NB4 (cell line): ENCODE results near the gene DNAH8.

Source experiments
- DNase-seq: peaks from one replicate; pipeline ENCODE4 v3.0.0; 2010; ENCODE audit warnings: low read depth
- H3K4me3 ChIP-seq: one replicate; pipeline ENCODE4 v1.5.1; 2011; ENCODE audit warnings: mild to moderate bottlenecking, low read depth, low read length, moderate library complexity
- CTCF ChIP-seq: IDR thresholded peaks from one replicate; pipeline ENCODE4 v1.5.1; 2012; ENCODE audit warnings: low read depth, low read length
- MAX ChIP-seq: IDR thresholded peaks from 2 replicates; pipeline ENCODE4 v1.6.1; 2011; ENCODE audit warnings: low read depth, low read length
- MYC ChIP-seq: IDR thresholded peaks from 2 replicates; pipeline ENCODE4 v1.6.1; 2011; ENCODE audit warnings: low read depth, low read length
- POLR2A ChIP-seq: IDR thresholded peaks from 2 replicates; pipeline ENCODE4 v1.6.1; 2011; ENCODE audit warnings: mild to moderate bottlenecking; ENCODE audit not compliant: insufficient read length; ENCODE audit errors: extremely low read depth

Gene DNAH8

DNA sequence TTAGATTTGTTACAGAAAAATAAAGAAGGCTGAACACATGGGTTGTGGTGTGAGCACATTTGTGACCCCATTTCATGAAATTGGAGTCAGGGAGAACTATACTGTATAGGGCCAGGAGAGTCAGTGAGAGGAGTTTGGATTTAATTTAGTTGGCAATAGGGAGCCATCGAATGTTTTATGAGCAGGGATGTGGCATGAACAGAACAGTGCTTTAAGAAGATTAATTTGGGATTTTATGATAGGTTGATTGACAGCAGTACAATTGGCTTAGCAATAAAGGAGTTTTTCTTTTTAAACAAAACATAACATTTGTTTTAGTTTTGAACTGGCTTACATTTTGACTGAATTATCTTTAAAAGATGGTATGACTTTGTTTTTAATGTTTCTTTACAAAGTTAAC lies 227.9 kb downstream of the DNAH8 start:
- no peak overlapping the region for H3K4me3 ChIP-seq
- TF ChIP-seq MAX (no peak), CTCF (no peak), MYC (no peak), POLR2A (no peak)
- DNase-seq, result no peak

DNA sequence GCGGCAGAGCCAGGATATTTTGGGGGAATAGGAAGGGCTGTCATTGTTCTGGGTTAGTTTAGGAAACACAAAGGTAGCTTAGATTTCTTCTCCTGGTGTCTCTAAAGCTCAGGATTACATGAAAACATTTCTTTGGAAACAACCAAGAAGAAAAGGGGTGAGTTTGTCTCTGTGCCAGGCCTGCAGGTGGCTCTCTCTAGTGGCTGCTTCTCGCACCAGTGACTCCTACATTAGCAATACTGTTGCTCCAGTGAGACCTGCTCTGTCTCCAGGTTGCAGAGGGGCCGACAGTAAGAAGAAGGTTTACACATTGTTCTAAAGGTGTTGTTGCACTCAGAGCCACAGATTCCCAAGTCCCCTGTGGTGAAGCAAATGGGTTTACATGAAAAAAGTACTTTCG lies 228.9 kb downstream of the DNAH8 start:
- no peak for DNase-seq
- TF ChIP-seq POLR2A, result no peak
- TF ChIP-seq CTCF, result peak; percentile 10
- no peak for TF ChIP-seq MYC
- H3K4me3 ChIP-seq, result no peak overlapping the region

DNA sequence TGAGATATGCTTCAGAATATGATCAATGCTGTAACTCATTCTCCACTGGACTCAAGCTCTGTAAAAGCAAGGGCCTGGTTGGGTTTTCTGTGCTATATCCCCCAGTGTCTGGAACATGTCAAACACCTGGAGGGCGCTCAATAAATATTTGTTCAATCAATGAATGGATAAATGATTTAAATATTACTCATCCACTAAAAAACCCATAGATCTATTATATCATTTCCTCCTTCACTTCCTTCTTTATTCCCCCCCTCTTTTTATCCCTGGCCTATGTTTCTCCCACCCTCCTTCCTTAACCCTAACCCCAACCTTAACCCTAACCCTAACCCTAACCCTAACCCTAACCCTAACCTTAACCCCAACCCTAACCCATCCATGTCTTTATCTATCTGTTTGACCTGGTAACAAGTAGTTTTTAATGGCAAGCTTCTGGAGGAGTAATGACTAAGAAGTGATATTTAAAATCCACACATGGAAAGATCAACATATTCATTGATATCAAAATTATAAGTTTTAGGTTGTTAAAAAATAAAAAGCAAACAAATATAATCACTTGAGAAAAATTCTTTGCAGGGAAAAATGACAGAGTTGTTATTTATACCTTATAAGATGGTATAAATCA lies 229.7 kb downstream of the DNAH8 start:
- TF ChIP-seq POLR2A (no peak), MAX (no peak), CTCF (no peak), MYC (no peak)
- no peak overlapping the region for H3K4me3 ChIP-seq
- DNase-seq, result no peak

- no peak for DNase-seq
- no peak overlapping the region for H3K4me3 ChIP-seq
- TF ChIP-seq POLR2A, result no peak
- TF ChIP-seq MYC, result no peak
- TF ChIP-seq CTCF, result no peak
- no peak for TF ChIP-seq MAX
Measured at GRCh38 chr6:38955861-38956260, 240.8 kb downstream of the DNAH8 start.

DNA sequence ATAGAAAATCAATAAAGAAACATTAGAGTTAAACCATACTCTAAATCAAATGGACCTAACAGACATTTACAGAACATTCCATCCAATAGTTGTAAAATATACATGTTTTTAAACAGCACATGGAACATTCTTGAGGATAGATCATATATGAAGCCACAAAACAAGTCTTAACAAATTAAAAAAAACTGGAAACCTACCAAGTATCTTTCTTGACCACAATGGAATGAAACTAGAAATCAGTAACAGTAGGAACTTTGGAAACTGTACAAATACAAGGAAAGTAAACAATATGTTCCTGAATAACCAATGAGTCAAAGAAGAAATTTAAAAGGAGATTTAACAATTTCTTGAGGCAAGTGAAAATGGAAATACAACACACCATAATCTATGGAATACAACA lies 242.3 kb downstream of the DNAH8 start:
- no peak for DNase-seq
- H3K4me3 ChIP-seq, result no peak overlapping the region
- no peak for TF ChIP-seq MAX

DNA sequence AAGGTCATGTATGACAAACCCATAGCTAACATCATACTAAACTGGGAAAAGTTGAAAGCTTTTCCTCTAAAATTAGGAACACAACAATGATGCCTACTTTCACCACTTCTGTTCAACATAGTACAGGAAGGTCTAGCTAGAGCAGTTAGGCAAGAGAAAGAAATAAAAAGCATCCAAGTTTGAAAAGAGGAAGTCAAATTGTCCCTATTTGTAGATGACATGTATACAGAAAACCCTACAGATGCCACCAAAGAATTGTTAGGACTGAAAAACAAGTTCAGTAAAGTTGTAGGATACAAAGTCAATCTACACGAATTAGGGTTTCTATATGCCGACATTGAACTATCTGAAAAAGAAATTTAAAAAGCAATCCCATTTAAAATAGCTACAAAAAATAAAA lies 244.0 kb downstream of the DNAH8 start:
- TF ChIP-seq MYC (no peak), POLR2A (no peak)
- DNase-seq, result no peak
- no peak overlapping the region for H3K4me3 ChIP-seq

- no peak for DNase-seq
- H3K4me3 ChIP-seq, result no peak overlapping the region
- TF ChIP-seq MAX, result no peak
- TF ChIP-seq POLR2A, result no peak
- TF ChIP-seq MYC, result no peak
- TF ChIP-seq CTCF, result no peak
Measured at GRCh38 chr6:38968702-38969149, 253.6 kb downstream of the DNAH8 start.
